Frontal cortex (tissue), 4 donors: Measurements from ENCODE around the gene SEC61A2. TPM values are rescaled to one million over a fixed set of nuclear protein-coding genes. Genes with fewer than 3 reads are reported as not detected.
"Not testable (repeated sequence)": the region's sequence is repeated elsewhere in the genome, so short reads cannot be mapped to it uniquely, and the experiment has no call there.

Experiments used
- DNase-seq, 2 donors: peaks; one replicate each; pipeline ENCODE4 v3.0.0; 2012; ENCODE audit warnings: low spot score in 2 of 2
- FAIRE-seq: peaks from 2 replicates; lab custom pipeline; 2012; peaks lifted over from hg19 to GRCh38; lab: Jason Lieb, UNC
- total RNA-seq: library from RNA; depleted of rRNA; stranded (reverse); fragments of >200 nt; gene quantifications from one replicate; pipeline ENCODE4 v1.2.3, GENCODE V29; 2014
- donor health status: control.
- donor health status: control.
- donor health status: control.

The SEC61A2 gene
- 45.7 TPM for total RNA-seq

DNA sequence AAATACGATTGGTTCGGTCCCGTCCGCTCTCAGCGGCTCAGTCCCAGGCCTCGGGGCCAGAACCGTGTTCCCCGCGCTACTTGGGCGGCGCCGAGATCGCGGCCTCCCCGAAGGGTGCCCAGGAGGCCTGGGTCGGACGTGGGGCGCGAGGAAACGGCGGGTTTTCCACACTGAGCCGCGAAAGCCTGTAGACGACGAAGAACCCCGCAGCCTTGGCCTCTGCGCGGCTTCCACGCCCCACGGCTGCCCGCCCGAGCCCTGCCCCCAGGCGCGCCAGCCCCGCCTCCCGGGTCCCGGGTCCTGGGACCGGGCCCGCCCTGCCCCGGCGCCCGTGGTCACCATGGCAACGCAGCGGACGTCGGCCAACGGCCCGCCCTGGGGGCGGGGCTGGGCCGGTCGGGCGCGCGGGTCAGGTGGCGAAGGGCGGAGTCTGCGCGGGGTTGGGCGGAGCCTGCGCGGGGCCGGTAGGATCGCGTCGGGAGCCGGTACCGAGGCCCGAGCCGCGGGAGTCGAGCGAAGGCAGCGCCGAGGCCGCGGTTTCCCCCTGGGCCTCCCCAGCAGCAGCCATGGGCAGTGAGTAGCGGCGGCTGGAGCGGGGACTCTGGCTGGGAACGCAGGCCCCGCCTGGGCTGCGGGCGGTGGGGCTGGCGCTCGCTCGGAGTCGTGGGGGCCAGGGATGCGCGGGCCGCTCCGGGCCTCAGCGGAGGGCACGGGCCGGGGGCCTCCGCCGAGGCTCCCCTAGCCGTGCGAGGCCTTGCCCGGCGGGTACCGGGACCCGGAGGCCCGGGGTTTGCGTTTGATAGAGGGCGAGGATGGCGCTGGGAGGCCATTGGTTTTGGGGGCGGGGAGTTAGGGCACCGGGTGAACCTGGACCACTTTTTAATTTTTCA lies at the start of gene SEC61A2:
Gene SEC61A2 (plus strand): TSS at position 456 of the 890 bp plus-strand sequence. CDS start 111 bp downstream, at position 567.
- no peak for FAIRE-seq

DNA sequence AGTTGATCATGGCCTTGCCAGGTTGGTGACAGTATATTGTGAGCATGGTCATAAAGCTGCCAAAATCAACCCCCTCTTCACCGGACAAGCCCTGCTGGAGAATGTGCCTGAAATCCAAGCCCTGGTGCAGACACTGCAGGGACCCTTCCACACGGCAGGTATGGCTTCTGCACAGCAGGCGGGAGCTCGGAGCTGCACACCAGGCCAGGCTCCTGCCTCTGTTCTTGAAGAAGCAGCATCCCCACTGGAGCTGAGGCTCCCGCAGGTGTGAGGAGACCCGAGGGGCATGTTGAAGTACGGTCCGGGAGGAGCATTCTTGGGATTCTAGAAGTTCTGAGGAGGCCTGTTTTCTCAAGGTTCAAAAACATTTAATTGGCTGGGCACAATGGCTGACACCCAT lies 48.0 kb upstream of the SEC61A2 start:
- FAIRE-seq (no peak), DNase-seq (no peak)

More for the DNA sequence above, at the start of gene SEC61A2:
- peak; percentile 100 for DNase-seq

DNA sequence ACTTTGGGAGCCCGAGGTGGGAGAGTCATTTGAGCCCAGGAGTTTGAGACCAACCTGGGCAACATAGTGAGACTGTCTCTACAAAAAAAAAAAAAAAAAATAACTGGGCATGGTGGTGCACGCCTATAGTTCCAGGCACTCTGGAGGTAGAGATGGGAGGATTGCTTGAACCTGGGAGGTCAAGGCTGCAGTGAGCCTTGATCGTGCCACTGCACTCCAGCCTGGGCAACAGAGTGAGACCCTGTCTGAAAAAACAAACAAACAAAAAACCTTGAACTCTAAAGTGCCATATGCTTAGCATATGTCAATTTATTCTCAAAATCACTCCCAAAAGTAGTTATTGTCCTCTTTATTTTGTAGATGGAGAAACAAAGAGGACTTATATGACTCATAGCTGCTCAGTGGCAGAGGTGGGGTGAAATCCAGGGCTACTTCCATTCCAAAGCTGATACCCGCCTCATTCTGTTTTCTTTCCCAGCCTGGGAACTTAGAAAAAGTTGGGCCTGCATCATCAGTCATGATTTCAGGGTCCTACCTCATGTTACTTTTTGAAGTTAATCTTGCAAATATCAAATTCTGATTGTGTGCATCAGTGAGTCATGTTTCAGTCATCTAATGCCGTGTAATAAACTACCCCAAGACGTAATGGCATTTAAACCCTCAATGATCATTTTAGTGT lies 47.5 kb upstream of the SEC61A2 start:
- FAIRE-seq, result no peak
- DNase-seq, result no peak

DNA sequence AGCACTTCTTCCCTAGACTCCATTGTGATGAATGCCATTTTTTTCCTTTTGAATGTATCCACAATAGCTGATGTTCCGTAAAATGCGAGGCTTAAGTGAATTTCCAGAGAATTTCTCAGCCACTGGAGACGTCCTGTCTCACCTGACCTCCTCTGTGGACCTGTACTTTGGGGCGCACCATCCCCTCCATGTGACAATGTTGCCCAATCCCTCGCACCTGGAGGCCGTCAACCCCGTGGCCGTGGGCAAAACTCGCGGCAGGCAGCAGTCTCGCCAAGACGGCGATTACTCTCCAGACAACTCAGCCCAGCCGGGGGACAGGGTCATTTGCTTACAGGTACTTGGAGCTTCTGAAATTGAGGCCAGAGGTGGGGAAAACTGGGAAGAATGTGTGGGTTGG lies 40.6 kb upstream of the SEC61A2 start:
- no peak for DNase-seq
- FAIRE-seq, result no peak

DNA sequence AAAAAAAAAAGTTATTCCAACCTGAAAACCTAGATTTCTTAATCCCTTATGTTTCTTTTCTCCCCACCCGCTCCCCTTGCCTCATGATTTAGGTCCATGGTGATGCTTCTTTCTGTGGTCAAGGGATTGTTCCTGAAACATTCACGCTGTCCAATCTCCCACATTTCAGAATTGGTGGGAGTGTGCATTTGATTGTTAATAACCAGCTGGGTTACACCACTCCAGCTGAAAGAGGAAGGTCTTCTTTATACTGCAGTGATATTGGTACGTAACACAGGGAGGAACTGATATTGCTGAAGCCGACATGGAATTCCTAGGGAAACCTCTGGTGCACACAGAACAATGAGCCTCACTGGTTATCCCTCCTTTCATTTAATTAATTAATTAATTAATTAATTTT lies 38.1 kb upstream of the SEC61A2 start:
- DNase-seq, result no peak
- FAIRE-seq, result no peak

DNA sequence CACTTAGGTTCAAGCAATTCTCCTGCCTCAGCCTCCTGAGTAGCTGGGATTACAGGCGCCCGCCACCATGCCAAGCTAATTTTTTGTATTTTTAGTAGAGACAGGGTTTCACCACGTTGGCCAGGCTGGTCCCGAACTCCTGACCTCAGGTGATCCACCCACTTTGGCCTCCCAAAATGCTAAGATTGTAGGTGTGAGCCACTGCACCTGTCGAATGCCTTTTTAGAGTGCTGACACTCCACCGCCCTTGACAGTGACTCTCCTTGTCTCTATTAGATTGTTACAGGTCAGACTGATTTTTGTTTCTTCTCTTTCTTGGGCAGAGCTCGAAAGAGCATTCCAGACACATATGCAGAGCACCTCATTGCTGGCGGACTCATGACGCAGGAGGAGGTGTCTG lies 32.1 kb upstream of the SEC61A2 start:
- FAIRE-seq, DNase-seq: not testable (repeated sequence)

DNA sequence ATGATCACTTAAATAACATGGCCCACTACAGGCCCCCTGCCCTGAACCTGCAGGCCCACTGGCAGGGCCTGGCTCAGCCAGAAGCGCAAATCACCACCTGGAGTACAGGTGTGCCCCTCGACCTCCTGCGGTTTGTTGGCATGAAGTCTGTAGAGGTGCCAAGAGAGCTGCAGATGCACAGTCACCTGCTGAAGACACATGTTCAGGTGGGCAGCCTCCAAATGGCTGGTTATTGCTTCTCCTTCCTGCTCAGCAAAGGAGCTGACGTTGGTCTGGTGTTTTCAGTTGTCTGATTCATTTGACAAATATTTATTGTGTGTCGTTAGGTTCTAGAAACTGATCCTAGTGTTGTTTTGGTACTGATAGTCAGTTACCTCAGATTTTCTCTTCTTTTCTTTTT lies 31.7 kb upstream of the SEC61A2 start:
- FAIRE-seq (no peak), DNase-seq (no peak)

DNA sequence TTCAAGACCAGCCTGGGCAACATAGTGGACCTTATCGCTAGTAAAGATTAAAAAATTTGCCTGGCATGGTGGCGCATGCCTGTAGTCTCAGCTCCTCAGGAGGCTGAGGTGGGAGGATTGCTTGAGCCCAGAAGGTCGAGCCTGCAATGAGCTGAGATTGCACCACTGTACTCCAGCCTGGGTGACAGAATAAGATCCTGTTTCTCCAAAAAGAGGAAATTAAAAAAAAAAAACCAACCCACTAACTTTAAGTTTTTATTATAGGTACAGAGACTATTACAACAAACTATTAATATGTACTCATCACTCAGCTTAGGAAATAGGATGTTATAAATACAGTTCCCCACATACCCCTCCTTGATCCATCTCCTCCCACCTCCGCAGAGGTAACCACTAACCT lies 30.5 kb upstream of the SEC61A2 start:
- DNase-seq, result no peak
- FAIRE-seq, result no peak

DNA sequence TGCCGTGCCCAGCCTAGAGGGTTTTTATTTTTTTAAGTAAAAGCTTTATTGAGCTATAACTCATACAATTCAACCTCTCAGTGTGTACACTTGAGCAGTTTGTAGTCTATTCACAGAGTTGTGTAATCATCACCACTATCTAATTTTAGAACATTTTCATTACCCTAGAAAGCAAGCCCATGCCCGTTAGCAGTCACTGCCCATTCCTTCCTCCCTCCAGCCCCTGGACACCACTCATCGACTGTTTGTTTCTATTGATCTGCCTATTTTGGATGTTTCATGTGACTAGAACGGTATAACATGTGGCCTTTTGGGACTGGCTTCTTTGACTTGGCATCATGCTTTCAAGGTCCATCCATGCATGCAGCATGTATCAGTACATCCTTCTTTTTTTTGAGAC lies 25.7 kb upstream of the SEC61A2 start:
- no peak for DNase-seq
- no peak for FAIRE-seq

DNA sequence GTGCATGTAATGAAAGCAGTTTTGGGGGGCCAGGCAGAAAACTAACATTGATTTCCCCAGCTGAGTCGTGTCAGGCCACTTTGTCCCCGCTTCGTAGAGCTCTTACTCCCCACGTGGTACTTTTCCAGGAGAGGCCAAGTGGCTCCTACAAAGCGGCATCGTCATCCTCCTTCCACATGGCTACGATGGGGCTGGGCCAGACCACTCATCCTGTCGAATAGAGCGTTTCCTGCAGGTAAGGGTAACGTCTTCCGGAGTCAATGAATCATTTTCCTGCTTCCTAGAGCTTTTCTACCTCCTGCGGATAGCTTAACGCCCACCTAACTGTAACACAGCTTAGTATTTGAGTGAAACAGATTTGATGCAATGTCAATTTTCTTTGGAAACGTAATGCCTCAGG lies 21.7 kb upstream of the SEC61A2 start:
- no peak for FAIRE-seq
- no peak for DNase-seq

DNA sequence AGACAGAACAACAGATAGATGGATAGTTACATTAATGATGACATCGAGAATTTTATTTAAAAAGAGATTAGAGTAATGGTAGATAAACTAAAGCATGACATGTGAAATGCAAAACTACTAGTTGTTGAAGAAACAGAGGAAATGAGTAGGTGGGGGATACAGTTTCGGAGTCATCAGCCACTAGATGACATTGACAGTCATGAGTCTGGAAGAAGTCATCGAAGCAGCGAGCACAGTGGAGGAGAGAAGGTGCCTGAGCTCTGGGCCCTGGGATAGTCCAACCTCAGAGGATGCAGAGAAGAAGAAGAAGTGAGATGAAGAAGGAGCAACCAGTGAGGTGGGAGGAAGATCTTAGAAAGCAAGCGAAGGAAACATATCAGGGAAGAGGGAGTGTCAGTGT lies 20.2 kb upstream of the SEC61A2 start:
- FAIRE-seq (no peak), DNase-seq (no peak)

DNA sequence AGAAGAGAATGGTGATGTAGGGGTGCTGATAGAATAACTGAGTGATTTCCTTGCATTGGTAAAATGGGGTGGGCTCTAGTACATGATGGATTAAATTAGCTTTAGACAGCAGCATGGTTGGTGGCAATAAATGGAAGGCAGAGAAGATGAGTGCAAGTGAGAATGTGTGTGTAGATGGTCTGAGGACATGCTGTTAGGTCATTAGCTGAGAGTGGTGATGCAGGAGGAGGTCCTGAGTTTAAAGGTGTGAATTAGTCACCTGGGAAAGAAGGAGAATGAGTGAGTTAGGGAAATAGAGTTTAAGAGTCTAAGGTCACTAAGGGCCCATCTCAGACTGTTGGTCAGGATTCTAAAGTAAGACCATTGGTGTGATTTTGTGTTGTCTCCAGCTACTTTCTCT lies 17.9 kb upstream of the SEC61A2 start:
- no peak for FAIRE-seq
- no peak for DNase-seq

DNA sequence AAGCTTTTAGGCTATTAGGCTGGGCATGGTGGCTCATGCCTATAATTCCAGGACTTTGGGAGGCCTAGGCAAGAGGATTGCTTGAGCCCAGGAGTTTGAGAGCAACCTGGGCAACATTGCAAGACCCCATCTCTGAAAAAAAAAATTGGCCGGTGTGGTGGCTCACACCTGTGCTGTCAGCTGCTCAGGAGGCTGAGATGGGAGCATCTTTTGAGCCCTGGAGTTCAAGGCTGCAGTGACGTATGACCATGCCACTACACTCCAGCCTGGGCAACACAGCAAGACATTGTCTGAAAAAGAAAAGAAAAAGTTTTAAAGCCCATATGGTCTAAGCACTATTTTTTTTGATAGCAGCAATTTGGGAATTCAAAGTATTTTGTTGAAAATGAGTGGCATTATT lies 15.8 kb upstream of the SEC61A2 start:
- no peak for FAIRE-seq

DNA sequence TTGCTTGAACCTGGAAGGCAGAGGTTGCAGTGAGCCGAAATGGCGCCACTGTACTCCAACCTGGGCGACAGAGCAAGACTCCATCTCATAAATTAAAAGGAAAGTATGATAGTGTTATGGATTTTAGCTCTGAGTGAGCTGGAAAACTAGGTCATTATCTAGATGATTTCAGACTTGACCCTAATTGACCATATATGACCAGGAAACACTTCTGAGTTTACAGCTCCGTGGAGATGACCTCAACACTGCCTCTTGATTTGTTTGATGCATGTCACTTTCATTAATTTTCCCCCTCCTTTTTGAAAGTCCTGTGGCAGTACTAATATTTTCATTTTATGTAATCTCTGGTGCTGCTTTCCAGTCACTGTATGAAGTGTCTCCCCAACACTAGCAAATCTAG lies 7.8 kb upstream of the SEC61A2 start:
- DNase-seq, result no peak

More for the DNA sequence above, 15.8 kb upstream of the SEC61A2 start:
- no peak for DNase-seq

DNA sequence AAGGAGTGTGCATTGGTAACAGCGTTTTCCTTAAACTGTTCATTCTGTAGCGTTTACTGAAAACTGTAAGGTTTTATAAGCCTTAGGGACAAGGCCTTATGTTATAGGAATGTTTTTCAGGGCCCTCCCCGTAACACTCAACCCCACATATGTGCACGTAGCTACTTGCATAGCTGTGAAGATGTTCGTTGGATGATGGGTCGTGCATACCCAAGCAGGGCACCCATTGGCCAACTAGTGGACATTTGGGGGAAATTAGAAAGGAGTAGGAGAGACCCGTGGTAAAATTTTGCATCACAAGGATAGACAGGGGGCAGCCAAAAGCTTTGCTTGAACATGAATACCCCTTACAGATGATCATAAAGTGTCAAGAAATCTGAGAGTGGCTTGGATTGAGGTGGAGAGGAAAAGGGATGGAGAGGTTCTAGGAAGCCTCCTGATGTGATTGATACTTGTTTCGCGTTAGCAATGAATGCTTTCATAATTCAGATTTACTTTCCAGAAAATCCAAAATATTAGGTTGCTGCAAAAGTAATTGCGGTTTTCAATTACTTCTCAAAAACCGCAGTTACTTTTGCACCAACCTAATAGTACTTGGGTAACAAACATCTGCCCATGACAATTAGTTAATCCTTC lies 878 bp downstream of the SEC61A2 start:
- peak; percentile 36 to 39 for DNase-seq
- FAIRE-seq, result no peak

More for the DNA sequence above, 7.8 kb upstream of the SEC61A2 start:
- FAIRE-seq, result no peak

DNA sequence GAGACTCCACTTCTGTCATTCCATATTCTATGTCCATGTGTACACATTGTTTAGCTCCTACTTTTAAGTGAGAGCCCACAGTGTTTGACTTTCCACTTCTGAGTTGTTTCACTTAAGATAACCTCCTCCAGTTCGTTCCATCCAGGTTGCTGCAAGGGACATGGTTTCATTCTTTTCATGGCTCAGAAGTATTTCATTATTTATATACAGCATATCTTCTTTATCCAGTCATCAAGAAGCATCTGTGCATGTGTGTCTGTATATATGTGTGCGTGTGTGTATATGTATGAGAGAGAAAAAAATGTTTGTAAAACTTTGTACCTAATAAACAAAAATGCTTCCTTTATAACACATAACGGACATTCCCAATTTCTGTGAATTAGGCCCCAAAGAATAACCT lies 6.2 kb downstream of the SEC61A2 start:
- FAIRE-seq, result no peak
- no peak for DNase-seq

DNA sequence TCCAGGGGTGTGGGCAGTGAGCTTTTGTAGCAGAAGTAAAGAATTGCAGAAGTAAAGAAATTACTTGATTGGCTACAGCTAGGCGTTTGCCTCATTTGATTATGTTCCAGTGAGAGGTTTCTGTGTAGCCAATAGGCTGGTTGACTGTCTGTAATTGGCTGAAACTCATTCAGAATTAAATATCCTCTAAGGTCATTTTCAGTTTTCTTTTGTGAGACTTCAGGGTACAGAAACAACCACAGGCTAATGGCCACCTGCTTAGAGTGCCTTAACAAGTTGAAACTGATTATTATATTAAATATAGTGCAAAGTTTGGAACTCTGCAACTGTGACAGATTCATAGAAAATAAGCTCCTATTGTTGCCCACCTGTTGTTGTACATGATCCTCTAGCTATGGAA lies 10.6 kb downstream of the SEC61A2 start:
- no peak for FAIRE-seq
- DNase-seq, result no peak

DNA sequence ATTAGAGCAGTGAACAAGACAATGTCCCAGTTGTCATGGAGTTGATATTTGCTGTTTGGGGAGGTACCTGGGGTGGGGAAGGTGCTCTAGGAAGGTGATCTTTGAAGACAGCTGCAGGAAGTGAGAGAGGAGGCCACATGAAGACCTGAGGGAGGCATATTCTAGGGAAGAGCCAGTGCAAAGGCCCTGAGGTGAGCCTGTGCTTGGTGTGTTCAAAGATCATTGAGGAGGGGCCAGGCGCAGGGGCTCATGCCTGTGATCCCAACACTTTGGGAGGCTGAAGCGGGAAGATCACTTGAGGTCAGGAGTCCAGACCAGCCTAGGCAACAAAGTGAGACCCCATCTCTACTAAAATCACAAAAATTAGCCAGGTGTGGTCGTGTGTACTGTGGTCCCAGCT lies 15.1 kb downstream of the SEC61A2 start:
- DNase-seq (no peak), FAIRE-seq (no peak)

DNA sequence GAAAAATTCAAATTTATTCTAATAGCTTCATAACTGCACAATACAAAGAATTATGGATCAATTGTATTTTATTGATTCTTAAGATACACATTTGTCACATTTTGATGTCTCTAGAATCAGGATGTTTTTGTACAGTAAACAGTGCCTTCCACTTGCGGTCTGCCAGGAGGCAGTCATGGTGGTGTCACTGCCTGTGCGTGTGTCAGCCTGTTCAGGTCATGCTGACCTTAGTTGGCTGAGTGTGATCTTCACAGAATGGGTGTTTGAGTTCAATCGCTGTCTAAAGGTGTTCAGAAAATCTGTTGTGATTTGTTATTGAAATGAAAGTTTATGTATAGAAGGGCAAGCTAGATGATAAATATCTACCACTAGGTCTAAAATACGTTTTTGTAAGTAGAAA lies 20.7 kb downstream of the SEC61A2 start:
- DNase-seq, result no peak
- FAIRE-seq, result no peak

DNA sequence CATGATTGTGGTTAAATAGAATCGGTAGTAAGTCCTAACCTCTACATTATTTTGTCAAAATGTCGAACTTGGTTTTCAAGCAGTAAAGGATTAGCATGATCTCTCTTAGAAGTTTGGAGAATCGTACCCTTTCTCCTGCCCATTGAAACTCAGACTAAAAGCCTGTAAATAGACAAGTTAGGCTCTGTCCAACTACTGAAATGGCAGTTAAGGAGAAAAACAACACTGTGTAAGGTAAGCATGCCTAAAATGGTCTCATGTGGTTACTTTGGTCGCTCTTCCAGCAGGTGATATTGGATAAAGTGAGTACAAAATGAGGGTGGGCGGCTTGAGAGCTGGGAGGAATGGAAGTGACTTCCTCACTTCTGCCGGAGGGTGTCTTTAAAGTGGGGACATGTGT lies 25.0 kb downstream of the SEC61A2 start:
- FAIRE-seq, result no peak
- DNase-seq, result no peak
